GM19328 (cell line): ENCODE results near the gene ZCCHC18.
A peak's percentile ranks its signal among the peaks of the same experiment; 100 is the strongest.

Source experiments
- ATAC-seq: cut with Tn5 transposase; IDR thresholded peaks from one replicate; pipeline ENCODE4 v1.9.1; 2021; ENCODE audit warnings: mild to moderate bottlenecking, moderate library complexity; ENCODE audit not compliant: unreplicated experiment

The ZCCHC18 gene

DNA sequence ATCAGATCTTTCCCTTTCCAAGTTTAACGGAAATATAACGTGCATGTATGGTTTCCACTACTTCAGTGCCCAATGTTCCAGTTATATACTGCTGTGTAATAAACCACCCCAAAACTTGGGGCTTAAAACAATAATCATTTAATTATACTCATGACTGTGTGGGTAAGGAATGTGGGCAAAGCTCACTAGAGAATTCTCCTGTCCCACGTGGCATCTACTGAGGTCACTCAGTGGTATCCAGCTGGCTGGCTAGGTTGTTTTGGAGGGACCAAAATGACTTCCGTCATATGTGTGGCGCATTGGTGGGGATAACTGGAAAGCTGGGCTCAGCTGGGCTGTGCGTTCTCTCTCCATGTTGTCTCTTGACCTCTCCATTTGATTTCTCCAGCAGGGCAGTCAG lies 18.5 kb downstream of the ZCCHC18 start:
- ATAC-seq: no peak

DNA sequence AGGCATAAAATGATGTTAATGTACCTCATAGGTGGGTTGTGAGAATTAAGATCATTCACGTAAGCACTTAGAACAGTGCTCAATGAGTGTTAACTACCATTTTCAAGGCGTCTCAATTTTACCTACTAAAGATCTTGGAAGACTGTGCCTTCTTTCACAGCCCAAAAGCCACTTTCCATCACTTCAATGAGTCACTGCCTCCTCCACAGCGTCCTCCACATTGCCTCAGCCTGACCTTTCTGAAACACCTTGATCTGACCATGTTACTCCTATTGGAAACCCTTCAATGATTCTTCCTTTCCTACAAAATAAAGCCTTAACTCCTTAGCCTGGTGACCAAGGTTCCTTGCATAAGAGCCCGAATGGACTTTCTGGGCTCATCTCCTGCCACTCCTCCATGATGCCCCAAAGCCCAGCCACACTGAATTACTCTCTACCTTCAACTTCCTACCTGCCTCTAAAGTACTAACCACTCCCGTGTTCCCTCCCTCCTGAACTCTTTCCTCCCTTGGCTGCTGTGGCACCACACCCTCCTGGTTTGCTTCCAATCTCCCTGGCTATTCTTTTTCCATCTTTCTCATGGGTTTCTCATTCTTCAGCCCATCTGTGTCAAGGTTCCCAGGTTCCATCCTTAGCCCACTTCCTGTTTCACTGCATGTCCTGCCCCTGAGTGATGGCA lies 22.4 kb downstream of the ZCCHC18 start:
- ATAC-seq: no peak

DNA sequence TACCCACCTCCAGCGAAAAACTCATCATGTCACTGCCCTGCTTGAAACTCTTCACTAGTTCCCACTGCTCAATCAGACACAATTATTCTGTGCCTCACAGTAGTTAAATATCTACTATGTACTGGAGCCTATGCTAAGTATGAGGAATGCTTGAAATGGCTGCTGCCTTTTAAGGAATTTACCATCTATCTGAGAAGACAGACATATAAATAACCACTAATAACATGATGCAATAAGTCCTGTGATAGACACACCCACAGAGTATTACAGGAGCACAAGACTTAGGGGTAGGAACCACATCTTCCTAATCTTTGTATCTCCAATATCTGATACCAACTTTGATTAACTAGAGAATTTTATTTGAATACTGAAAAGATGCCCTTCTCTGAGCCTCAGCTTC lies 23.4 kb downstream of the ZCCHC18 start:
- no peak for ATAC-seq

DNA sequence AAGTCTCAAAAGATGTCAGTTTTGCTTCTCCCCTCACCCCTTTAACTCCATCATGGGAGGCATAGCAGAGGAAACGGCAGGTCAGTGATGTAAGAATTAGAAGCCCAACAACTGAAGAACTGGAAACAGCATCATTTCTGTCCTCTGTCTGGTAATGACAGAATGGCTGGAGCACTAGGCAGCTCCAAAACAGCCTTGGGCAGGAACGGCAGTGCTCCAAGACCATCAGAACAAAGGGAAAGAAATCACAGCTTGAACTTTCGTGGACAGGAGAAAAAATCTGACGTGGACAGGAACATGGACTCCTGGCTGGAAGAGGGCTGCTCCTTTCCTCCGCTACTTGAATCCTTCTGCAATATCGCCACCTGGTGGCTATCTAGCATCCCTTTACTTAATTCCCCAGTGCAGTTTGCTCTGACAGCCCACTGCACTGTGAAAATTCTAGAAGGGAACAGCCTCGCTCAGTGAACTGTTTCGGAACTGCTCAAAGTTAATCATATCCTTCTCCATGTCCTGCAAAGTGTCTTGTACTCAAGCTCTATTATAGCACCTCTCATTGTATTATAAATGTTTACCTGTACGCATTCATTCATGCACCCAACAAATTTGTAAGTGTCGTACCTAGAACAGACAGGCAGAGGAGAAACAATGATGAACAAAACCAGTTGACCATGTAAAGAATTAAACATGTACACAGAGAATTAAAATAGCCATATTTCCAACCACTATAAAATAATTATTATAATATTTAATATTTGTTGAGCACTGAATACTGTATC lies 24.1 kb downstream of the ZCCHC18 start:
- ATAC-seq: peak; percentile 80

DNA sequence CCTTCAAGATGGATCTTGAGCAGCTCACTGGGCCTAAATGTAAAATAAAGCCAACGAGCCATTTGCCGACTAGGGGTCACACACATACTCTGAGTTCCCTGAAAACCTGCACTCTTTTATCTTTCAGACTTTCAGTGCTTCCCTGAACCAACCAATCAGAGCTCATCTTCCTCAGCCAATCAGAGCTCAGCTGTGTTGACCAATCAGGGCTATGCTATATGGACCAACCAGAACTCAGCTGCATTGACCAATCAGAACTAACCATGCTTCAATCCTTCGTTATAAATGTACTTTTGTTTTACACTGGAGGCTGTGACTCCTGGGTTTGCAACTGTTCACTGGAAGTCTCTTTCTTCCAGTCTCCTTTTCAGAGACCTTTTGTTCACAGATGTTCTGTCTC lies 25.2 kb downstream of the ZCCHC18 start:
- ATAC-seq: no peak

DNA sequence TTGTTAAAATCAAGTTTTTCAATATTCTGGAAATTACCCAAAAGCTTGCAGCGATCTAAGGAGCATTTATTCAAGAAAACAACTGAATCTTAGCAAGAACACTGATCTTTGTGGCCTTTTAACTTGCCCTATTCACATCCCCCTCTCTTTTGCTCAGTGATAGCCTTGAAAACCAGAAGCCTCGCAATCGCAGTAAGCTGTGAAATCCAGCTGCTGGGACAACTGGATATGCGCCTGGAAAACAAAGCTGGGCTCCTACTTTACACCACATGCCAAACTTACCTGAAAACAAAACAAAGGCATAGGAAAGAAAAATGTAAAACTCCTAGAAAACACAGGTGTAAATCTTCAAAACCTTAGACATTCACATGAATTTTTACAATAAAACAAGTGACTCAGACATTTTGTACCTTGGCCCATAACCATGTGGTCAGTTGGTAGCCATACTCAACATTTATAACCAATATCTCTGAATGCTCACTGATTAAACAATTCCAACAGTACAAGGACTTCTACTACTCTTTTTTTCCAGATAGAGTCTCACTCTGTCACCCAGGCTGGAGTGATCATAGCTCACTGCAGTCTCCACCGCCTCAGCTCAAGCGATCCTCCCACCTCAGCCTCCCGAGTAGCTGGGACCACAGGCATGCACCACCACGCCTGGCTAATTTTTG lies 28.9 kb downstream of the ZCCHC18 start:
- no peak for ATAC-seq

DNA sequence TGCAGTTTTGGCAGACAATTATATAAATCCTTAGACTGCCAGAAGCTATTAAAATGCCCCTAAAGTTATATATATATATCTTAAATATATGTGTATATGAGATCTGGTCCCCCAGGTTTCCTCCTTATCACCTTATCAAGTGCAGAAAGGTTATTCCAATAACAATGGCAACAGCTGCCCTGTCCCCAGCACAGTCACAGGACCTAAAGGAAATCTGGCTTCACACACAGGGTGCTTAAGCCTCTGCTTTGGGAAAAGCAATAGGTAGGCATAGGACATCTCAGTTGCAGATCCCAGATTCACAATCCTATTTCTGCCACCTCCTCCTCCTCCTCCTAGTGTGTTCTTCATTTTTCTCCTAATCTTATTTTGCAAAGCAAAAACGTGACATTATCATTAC lies 38.7 kb downstream of the ZCCHC18 start:
- no peak for ATAC-seq

DNA sequence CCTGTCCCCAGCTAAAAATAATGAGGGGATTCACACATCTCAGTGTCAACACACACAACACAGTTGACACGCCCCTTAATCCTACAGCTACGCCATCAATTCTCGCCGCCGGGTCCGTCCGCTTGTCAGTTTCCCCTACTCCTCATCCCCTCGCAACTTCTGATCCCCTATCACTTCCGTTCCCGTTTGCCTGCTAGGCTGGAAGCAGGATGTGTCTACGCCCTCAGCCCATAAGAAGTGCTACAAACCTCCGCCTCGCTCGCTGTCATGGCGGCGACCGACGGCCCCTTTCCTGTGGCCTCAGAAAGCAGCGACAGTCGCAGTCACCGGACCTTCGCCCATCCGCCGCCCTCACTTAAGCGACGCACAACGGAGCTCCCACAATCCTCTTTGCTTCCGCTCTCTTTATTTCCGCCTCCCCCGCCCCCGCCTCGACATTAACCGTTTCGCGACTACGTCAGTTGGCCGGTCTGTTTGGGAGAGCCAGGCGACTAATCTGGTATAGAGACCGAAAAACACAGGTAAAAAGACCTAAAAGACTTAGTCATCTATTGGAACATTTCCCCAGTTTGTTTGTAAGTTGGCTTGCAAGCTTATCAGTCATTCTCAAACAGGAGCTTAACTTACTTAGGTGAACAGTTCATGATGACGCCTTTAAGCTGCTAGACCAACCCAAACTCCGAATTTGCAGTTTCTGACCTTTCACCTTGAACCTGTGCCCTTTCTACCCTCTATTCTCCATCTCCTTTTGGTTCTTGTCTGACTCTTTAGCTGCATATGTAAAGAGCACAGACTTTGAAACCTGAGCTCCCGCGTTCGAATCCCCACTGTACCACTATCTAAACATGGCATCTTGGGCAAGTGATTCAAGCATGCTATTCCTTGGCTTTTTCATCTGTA lies 44.6 kb downstream of the ZCCHC18 start, which contains the start of gene SLC25A53:
Gene SLC25A53 (minus strand): TSS at position 380 of the 900 bp plus-strand sequence. CDS start 51,752 bp downstream, outside the sequence.
- peak; percentile 88 for ATAC-seq
